AG08396 (cell line): Measurements from ENCODE around the gene DDX25.
"Not testable (repeated sequence)": the region's sequence is repeated elsewhere in the genome, so short reads cannot be mapped to it uniquely, and the experiment has no call there.

Source experiments
- DNase-seq: peaks from one replicate; pipeline ENCODE4 v3.0.0; 2012; ENCODE audit warnings: low spot score, mixed read lengths

The DDX25 gene

GRCh38 chr11:125904678-125905077 lies 370 bp downstream of the DDX25 start:
- no peak for DNase-seq

DNA sequence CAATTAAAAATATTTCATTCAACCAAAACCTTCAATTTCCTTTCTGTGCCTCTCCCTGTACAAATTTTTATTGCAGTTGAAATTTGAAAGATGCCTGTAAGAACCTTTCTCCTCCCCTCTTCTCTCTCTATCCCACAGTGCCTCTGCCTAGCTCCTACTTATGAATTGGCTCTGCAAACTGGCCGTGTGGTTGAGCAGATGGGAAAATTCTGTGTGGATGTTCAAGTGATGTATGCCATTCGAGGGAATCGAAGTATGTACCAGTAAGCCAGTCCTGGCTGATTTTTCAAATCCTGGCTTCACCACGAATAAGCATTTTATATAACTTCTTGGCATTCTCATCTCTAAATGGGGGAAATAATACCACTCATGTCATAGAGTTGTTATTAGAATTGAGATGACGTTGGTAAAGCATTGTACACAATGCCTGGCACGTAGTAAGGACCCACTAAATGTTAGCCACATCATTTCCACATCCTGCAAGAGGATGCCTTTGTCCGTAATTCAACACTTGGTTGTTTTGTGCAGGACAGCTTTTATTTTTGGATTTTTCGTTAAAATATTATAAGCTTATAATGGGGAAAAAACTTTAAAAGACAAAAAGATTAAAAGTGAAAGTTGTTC lies 6.0 kb downstream of the DDX25 start:
- DNase-seq = no peak

- not testable (repeated sequence) for DNase-seq
Observed at GRCh38 chr11:125914601-125915000, 10.3 kb downstream of the DDX25 start.

DNA sequence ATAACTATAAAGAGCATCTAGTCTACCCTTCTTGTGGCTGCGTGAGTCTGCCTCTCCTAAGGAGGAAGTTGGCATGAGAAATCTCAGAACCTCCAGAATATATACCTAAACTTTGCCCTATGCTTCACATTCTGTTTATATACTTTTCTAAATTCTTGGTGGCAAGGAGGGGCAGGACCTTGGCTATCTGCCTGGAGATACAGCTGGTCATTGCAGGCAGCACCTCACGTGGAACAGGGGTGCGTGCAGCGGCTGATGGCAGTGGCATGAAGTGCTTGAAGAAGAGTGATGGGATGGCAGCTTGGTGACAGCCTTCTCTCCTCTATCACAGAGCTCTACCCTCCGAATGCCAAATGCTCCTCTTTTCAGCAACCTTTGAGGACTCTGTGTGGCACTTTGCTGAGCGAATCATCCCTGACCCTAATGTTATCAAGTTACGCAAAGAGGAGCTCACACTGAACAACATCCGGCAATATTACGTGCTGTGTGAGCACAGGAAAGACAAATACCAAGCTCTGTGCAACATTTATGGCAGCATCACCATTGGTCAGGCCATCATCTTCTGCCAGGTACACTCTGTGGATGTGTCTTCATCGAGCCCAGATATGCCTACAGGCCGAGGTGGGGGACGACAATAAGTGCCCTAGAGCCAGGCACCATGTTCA lies 12.5 kb downstream of the DDX25 start:
- DNase-seq = no peak

DNA sequence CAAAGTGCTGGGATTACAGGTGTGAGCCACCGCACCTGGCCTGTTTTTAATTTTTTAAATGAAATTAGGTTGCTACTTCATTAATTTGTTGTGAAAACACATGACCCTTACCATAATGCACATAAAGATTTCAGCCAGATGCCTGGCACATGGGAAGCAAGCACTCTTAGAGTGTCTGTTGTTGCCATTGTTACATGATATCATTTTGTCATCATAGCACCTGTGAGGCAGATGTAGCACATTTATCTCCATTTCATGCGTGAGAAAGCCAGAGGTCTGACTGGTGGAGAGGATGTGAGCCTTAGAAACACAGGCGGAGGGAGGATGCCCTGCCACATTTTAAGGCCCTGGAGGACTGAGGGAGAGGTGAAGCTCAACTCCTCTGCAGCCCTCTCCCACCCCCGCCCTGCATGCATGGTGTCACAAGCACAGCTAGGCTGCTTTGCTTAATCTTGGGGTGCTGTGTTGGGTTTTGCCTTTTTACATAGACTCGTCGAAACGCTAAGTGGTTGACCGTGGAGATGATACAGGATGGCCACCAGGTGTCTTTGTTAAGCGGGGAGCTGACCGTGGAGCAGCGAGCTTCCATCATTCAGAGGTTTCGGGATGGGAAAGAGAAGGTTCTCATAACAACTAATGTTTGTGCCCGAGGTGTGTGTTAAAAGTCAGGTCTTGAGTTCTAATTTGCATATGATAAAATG lies 14.0 kb downstream of the DDX25 start:
- no peak for DNase-seq

DNA sequence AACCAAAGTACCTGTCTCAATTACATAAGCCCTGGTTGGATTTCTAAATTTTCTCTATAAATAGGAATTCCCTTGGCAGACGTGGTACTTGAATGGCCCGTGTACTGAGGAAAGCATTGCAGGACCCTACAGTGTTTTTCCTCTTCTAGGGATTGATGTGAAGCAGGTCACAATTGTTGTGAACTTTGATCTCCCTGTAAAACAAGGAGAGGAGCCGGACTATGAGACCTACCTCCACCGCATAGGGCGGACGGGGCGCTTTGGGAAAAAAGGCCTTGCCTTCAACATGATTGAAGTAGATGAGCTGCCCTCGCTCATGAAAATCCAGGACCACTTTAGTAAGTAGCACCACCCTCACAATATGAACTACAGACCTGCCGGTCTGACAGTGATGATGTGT lies 16.7 kb downstream of the DDX25 start:
- DNase-seq = no peak

- no peak for DNase-seq
Observed at GRCh38 chr11:125922156-125922555, 17.8 kb downstream of the DDX25 start.

GRCh38 chr11:125923012-125923579 lies 18.8 kb downstream of the DDX25 start:
- peak; percentile 73 for DNase-seq

DNA sequence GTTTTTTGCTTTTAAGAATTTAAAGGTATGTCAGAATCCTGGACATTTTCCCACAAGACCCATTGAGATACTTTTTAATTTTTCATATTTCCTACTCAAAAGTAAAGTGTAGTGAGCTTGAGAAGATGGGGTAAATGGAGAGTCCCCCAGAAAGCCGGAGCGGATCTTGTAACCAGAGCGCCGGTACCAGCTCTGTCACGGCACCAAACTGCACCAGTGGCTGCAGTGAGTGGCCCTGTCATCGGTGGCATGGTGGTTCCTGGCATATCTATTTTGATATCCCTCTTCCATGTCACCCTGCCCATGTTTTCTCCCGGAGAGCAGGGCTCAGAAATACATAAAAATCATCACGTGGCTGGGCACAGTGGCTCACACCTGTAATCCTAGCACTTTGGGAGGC lies 19.3 kb downstream of the DDX25 start:
- DNase-seq = no peak

DNA sequence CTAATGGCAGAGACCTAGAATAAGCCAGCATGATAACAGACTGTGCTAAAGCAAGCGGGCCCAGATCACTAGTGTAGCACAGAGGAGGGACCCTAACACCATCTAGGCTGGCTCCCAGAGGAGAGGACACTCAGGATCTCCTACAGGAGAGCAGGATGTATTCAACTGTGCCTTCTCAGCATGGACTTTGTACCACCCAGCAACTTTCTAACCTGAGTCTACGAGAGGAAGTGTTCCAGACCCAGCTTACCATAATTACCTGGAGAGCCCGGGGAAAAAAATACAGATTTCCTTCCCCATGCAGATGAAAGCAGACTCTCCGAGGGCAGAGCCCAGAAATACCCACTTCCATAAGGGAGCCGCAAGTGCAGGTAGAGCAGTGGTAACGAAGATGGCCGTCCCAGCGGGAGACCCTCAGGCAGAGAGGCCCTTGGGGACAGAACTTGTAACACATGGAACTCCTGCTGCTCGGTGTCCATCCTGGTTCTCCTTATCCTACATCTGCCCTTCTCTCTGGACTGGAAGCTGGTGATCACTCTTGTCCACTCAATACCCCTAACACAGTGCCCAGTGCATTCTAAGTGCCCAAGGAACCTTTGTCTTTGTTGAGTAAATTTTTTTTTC lies 20.2 kb downstream of the DDX25 start:
- DNase-seq = no peak

DNA sequence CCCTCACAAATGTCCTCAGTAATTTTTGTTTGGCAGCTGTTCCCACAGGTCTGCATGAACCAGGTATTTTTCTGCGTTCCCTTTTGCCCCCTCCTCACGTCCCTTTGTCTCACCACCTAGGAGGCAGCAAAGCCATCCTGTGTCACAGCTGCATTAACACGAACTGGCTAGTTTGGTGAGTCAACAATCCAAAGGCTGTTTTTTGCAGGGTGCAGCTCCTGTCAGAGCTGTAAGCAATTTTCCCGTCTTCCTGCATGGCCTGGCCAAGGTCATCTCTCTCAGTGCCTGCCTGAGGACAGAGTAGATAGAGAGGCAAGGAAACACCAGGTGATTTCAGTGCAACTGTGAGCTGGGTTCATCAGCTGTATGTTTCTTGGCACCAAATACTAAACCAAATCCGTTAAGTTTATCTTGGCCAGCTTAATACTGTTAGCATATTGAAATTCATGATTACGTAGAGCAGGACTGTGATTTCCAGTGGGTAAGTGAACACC lies 21.0 kb downstream of the DDX25 start:
- no peak for DNase-seq

GRCh38 chr11:125925804-125926203 lies 21.5 kb downstream of the DDX25 start:
- DNase-seq = no peak

DNA sequence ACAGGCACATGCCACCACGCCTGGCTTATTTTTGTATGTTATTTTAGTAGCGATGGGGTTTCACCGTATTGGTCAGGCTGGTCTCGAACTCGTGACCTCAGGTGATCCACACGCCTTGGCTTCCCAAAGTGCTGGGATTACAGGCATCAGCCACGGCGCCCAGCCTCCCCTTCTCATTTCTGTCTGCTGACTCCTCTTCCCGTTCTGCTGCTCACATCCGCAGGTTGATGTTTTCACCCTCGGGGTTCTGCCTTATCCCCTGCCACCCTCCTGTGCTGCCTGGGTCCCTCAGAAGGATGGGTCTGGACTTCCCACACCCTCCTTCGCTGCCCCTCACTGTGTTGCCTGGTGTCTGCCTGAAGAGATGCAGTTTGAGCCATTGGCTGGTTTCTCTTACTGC lies 22.4 kb downstream of the DDX25 start:
- no peak for DNase-seq

DNA sequence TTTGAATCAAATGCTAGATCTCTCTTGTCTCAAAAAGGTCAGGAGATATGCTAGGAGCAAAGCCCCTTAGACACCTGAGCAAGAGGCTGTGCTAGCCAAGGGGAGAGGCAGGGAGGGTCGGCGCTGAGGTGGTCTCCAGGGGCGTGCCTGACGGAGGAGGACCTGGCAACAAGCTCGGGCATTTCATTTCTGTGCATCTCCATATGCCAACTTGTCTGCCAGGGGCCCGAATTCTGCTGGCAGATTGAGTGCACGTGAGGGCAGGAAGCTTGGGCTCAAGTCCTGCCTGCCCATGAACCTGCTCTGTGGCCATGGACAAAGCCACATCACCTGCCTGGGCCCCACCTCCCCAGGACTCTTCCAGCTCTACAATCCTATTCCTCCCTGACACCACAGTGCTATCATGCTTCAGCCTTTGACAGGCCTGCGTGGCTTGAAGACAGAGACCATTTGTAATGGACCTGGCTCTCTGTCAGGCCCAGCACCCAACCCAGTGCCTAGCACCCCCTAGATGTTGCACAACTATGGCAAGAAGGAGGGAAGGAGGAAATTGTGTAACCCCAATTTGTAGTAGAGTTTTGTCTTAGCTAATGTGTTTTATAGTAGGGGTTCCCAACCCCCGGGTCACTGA lies 25.3 kb downstream of the DDX25 start:
- DNase-seq = no peak

DNA sequence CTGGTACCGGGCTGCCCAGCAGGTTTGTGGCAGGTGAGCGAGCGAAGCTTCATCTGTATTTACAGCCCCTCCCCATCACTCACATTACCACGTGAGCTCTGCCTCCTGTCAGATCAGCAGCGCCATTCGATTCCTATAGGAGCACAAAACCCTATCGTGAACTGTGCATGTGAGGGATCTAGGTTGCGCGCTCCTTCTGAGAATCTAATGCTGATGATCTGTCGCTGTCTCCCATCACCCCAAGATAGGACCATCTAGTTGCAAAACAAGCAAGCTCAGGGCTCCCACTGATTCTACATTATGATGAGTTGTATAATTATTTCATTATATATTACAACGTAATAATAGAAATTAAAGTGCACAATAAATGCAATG lies 25.8 kb downstream of the DDX25 start:
- no peak for DNase-seq

DNA sequence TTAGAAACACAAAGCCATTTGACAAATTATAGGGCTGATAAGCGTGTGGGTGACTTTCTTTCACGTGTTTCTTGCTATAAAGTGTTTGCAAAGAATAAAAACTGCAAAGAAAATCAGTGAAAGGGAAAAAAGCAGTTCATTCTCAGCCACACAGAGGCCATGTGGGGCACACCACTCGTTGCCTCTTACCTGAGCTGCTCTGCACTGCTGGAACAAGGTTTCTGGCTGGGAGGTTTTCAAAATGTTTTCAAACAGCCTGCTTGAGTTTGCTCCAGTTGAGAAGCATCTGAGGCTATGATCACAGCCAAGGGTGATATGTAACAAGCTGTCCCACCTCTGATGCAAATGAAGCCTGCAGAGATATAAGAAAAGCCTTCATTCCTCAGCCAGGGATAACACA lies 26.8 kb downstream of the DDX25 start:
- no peak for DNase-seq

- DNase-seq = no peak
Observed at GRCh38 chr11:125931668-125932067, 27.4 kb downstream of the DDX25 start.

- DNase-seq = no peak
Observed at GRCh38 chr11:125932301-125932700, 28.0 kb downstream of the DDX25 start.

DNA sequence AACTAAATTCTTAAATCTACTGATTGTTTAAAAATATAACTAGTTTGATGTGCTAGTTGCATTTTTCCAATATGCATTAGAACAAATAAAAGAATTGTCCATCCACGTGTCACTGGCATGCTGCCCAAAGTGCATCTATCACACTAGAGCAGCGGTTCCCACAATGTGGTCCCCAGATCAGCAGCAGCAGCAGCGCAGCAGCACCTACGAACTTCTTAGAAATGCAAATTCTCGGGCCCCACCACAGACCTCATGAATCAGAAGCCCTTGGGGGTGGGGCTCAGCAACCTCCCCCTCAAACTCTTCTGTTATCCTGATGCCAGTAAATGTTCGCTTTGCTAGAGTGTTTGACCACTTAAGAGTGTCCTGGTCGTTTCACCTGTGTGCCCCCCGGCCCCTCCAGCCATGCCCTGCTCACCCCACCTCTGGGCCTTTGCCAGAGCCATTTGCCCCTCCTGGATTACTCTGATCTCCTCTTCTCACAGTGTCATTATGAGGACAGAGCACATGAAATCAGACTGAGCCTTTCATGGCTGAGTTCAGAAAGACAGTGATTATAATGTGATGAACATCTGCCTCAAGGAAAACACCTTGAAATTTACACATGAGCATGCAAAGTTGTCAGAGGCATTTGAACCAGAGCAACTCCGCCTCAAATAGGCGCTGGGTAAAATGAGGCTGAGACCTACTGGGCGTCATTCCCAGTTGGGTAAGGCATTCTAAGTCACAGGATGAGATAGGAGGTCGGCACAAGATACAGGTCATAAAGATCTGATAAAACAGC lies 28.9 kb downstream of the DDX25 start:
- DNase-seq = no peak

DNA sequence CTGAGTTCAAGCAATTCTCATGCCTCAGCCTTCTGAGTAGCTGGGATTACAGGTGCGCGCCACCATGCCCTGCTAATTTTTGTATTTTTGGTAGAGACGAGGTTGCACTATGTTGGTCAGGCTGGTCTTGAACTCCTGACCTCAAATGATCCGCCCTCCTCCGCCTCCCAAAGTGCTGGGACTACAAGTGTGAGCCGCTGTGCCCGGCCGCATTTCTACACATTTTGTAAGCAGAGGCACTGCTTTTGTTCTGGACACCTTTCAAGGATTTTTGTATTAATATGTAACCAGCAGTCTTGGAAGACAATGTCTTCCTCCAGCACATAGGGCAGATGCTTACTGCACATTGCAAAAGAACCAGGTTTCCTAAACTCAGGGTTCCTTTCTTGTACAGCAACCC lies 30.2 kb downstream of the DDX25 start:
- no peak for DNase-seq

GRCh38 chr11:125935056-125935455 lies 30.7 kb downstream of the DDX25 start:
- DNase-seq = no peak
